Measurements from ENCODE around the gene STXBP6.

GRCh38 chr14:24815543-24815942, 234.4 kb downstream of the STXBP6 start:
- no peak for TF ChIP-seq CTCF (IDR thresholded peaks at IDR 0.05)
- TF ChIP-seq POLR2AphosphoS5 (IDR thresholded peaks at IDR 0.05; ENCODE audit: low read depth, low read length), result no peak
